Measurements from ENCODE around the gene TPRG1L.
"Not testable (repeated sequence)": the region's sequence is repeated elsewhere in the genome, so short reads cannot be mapped to it uniquely, and the experiment has no call there.

The TPRG1L gene

GRCh38 chr1:3607703-3608065 lies 17.1 kb upstream of the TPRG1L start:
- in situ Hi-C loops (cut with HindIII; ENCODE audit: low sequenced_read_pairs) = no loop called here

- in situ Hi-C loops (cut with HindIII; ENCODE audit: low sequenced_read_pairs) = no loop called here
These were observed 16.7 kb upstream of the TPRG1L start for GRCh38 chr1:3608154-3608553.

GRCh38 chr1:3609016-3609768 lies 15.6 kb upstream of the TPRG1L start:
- in situ Hi-C loops (cut with HindIII; ENCODE audit: low sequenced_read_pairs) = no loop called here

- in situ Hi-C loops (cut with HindIII; ENCODE audit: low sequenced_read_pairs) = no loop called here
These were observed 14.9 kb upstream of the TPRG1L start for GRCh38 chr1:3609769-3610526.

GRCh38 chr1:3610527-3611169 lies 14.2 kb upstream of the TPRG1L start:
- in situ Hi-C loops (cut with HindIII; ENCODE audit: low sequenced_read_pairs) = no loop called here

- in situ Hi-C loops (cut with HindIII; ENCODE audit: low sequenced_read_pairs) = no loop called here
These were observed 13.4 kb upstream of the TPRG1L start, which contains the start of gene MEGF6 for GRCh38 chr1:3611170-3612019. TSS of gene MEGF6 (minus strand) at chr1:3611508. CDS start at chr1:3611268, 240 bp downstream.

- in situ Hi-C loops (cut with HindIII; ENCODE audit: low sequenced_read_pairs) = no loop called here
These were observed 12.7 kb upstream of the TPRG1L start for GRCh38 chr1:3612123-3612522.

GRCh38 chr1:3614755-3615742 lies 9.8 kb upstream of the TPRG1L start:
- in situ Hi-C loops (cut with HindIII; ENCODE audit: low sequenced_read_pairs) = no loop called here

- in situ Hi-C loops (cut with HindIII; ENCODE audit: low sequenced_read_pairs) = no loop called here
These were observed 8.0 kb upstream of the TPRG1L start for GRCh38 chr1:3616861-3617260.

- in situ Hi-C loops (cut with HindIII; ENCODE audit: low sequenced_read_pairs) = no loop called here
These were observed 6.9 kb upstream of the TPRG1L start for GRCh38 chr1:3617806-3618345.

GRCh38 chr1:3618531-3618880 lies 6.3 kb upstream of the TPRG1L start:
- in situ Hi-C loops (cut with HindIII; ENCODE audit: low sequenced_read_pairs) = no loop called here

GRCh38 chr1:3618881-3619671 lies 5.7 kb upstream of the TPRG1L start:
- in situ Hi-C loops (cut with HindIII; ENCODE audit: low sequenced_read_pairs) = no loop called here

GRCh38 chr1:3620708-3621107 lies 4.1 kb upstream of the TPRG1L start:
- in situ Hi-C loops (cut with HindIII; ENCODE audit: low sequenced_read_pairs) = no loop called here

GRCh38 chr1:3621151-3621671 lies 3.6 kb upstream of the TPRG1L start:
- in situ Hi-C loops (cut with HindIII; ENCODE audit: low sequenced_read_pairs) = not testable (repeated sequence)

GRCh38 chr1:3622102-3622501 lies 2.7 kb upstream of the TPRG1L start:
- in situ Hi-C loops (cut with HindIII; ENCODE audit: low sequenced_read_pairs) = not testable (repeated sequence)

GRCh38 chr1:3623441-3624199 lies 1.2 kb upstream of the TPRG1L start:
- in situ Hi-C loops (cut with HindIII; ENCODE audit: low sequenced_read_pairs) = no loop called here

- in situ Hi-C loops (cut with HindIII; ENCODE audit: low sequenced_read_pairs) = loop anchor here (5.0 to 25.0 kb wide), 2 partner anchors 88 to 137 kb away; partner anchors contain the start of genes CCDC27 and SMIM1
These were observed 514 bp downstream of the TPRG1L start for GRCh38 chr1:3625151-3625907.
